ENCODE data around the gene HSP90B1.

Gene HSP90B1

GRCh38 chr12:103944964-103945363, 14.8 kb downstream of the HSP90B1 start:
- H2AFZ ChIP-seq (ENCODE audit: low read length): no peak overlapping the region
- TF ChIP-seq CTCF (IDR thresholded peaks at IDR 0.05; ENCODE audit: low read length) (no peak), EZH2 (IDR thresholded peaks at IDR 0.05; ENCODE audit: borderline replicate concordance, low read length) (no peak)
- no peak overlapping the region for H3K4me2 ChIP-seq (ENCODE audit: low read length)
- no peaks in the 10 kb centered on the region for H3K27me3 ChIP-seq (ENCODE audit: insufficient read depth, low read length)
- no peak overlapping the region for H3K9ac ChIP-seq (ENCODE audit: low read length)
- H3K4me3 ChIP-seq (ENCODE audit: low read depth, low read length, poor library complexity, severe bottlenecking): no peak overlapping the region
- no peaks in the 10 kb centered on the region for H3K9me2 ChIP-seq (ENCODE audit: low read depth, low read length)
- H4K20me1 ChIP-seq (ENCODE audit: insufficient read depth, low read length): no peaks in the 10 kb centered on the region
- H3K4me1 ChIP-seq (ENCODE audit: insufficient read depth, low read length, severe bottlenecking): no peaks in the 10 kb centered on the region
- no peaks in the 10 kb centered on the region for H3K9me3 ChIP-seq (ENCODE audit: low read length)
- no peaks in the 10 kb centered on the region for H3K79me2 ChIP-seq (ENCODE audit: insufficient read depth, low read length)
- peaks cover 97% of the 10 kb centered on the region for H3K36me3 ChIP-seq (ENCODE audit: insufficient read depth, low read length)
- no peak overlapping the region for H3K27ac ChIP-seq (ENCODE audit: low read depth, low read length, poor library complexity, severe bottlenecking)
- H3F3A ChIP-seq (ENCODE audit: insufficient read depth, low read length): no peaks in the 10 kb centered on the region

- H4K20me1 ChIP-seq (ENCODE audit: insufficient read depth, low read length): no peaks in the 10 kb centered on the region
- no peaks in the 10 kb centered on the region for H3F3A ChIP-seq (ENCODE audit: insufficient read depth, low read length)
- TF ChIP-seq EZH2 (IDR thresholded peaks at IDR 0.05; ENCODE audit: borderline replicate concordance, low read length): no peak
- no peak for TF ChIP-seq CTCF (IDR thresholded peaks at IDR 0.05; ENCODE audit: low read length)
- no peaks in the 10 kb centered on the region for H3K4me1 ChIP-seq (ENCODE audit: insufficient read depth, low read length, severe bottlenecking)
- H3K79me2 ChIP-seq (ENCODE audit: insufficient read depth, low read length): no peaks in the 10 kb centered on the region
- H3K36me3 ChIP-seq (ENCODE audit: insufficient read depth, low read length): peaks cover 97% of the 10 kb centered on the region
- H3K9ac ChIP-seq (ENCODE audit: low read length): no peak overlapping the region
- no peak overlapping the region for H2AFZ ChIP-seq (ENCODE audit: low read length)
- no peaks in the 10 kb centered on the region for H3K9me3 ChIP-seq (ENCODE audit: low read length)
- H3K27me3 ChIP-seq (ENCODE audit: insufficient read depth, low read length): no peaks in the 10 kb centered on the region
- no peak overlapping the region for H3K4me3 ChIP-seq (ENCODE audit: low read depth, low read length, poor library complexity, severe bottlenecking)
- H3K9me2 ChIP-seq (ENCODE audit: low read depth, low read length): no peaks in the 10 kb centered on the region
- no peak overlapping the region for H3K4me2 ChIP-seq (ENCODE audit: low read length)
- no peak overlapping the region for H3K27ac ChIP-seq (ENCODE audit: low read depth, low read length, poor library complexity, severe bottlenecking)
Measured at GRCh38 chr12:103947871-103948555, 17.8 kb downstream of the HSP90B1 start.

GRCh38 chr12:103948746-103949406, 18.7 kb downstream of the HSP90B1 start:
- Histone ChIP-seq H3F3A (ENCODE audit: insufficient read depth, low read length) (no peaks in the 10 kb centered on the region), H3K27me3 (ENCODE audit: insufficient read depth, low read length) (no peaks in the 10 kb centered on the region), H3K9me3 (ENCODE audit: low read length) (no peaks in the 10 kb centered on the region), H3K9me2 (ENCODE audit: low read depth, low read length) (no peaks in the 10 kb centered on the region), H3K36me3 (ENCODE audit: insufficient read depth, low read length) (peaks cover 97% of the 10 kb centered on the region), H3K4me2 (ENCODE audit: low read length) (no peak overlapping the region), H4K20me1 (ENCODE audit: insufficient read depth, low read length) (no peaks in the 10 kb centered on the region), H3K4me1 (ENCODE audit: insufficient read depth, low read length, severe bottlenecking) (no peaks in the 10 kb centered on the region), H3K4me3 (ENCODE audit: low read depth, low read length, poor library complexity, severe bottlenecking) (no peak overlapping the region), H2AFZ (ENCODE audit: low read length) (no peak overlapping the region), H3K27ac (ENCODE audit: low read depth, low read length, poor library complexity, severe bottlenecking) (no peak overlapping the region), H3K9ac (ENCODE audit: low read length) (no peak overlapping the region), H3K79me2 (ENCODE audit: insufficient read depth, low read length) (no peaks in the 10 kb centered on the region)
- TF ChIP-seq CTCF (IDR thresholded peaks at IDR 0.05; ENCODE audit: low read length): no peak
- TF ChIP-seq EZH2 (IDR thresholded peaks at IDR 0.05; ENCODE audit: borderline replicate concordance, low read length): no peak

Data from OCI-LY1 (cell line).